NCI-H510A (cell line): ENCODE data around the gene MAP2.

Experiments used
- DNase-seq: peaks from one replicate; lab custom pipeline; 2025; lab: John Stamatoyannopoulos, UW

Gene MAP2

DNA sequence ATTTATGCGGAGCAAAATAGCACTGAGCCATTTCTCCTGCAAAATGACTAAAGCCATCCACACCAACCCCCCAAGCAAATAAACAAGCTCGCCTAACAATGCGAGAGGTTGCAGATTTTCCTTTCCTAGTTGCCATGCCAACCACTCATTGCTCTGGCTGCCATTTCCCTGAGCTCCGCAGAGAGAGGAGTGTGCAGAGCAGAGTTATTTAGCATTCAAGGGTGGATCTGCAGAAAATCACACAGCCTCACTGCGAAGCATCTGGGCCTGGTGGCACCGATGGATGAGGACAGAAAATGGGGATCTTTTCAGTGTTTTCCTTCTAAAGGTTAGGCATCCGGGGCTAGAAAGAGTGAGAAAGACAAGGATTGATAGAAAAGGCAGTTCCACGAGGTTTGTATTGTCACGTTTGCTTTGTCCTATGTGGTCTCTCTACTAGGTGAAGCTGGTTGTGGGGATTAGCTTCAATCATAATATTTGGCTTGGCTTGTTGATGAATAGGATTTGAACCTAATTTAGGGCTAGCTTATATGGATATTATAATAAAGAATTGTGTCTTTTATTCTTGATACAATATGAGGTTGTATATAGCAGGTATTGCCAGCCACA is 237.5 kb downstream of the MAP2 start:
- DNase-seq, result no peak

DNA sequence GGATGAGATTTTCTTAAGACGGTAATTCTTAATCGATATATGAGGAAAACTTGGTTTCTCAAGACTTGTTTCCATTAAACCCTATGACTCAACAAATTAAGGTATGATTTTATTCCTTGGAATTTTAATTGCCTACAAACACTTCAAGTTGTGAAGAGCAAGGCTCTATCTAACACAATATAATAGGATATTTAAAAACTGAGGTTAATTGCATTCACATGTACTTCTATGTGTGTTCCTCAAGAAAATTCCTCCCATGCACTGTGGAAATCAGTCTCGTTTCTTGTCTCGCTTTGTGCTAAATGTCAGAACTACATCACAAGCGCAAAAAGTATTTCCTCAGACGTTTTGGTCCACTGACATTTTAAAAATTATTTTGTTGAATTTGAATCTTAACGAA is 238.2 kb downstream of the MAP2 start:
- DNase-seq, result no peak

DNA sequence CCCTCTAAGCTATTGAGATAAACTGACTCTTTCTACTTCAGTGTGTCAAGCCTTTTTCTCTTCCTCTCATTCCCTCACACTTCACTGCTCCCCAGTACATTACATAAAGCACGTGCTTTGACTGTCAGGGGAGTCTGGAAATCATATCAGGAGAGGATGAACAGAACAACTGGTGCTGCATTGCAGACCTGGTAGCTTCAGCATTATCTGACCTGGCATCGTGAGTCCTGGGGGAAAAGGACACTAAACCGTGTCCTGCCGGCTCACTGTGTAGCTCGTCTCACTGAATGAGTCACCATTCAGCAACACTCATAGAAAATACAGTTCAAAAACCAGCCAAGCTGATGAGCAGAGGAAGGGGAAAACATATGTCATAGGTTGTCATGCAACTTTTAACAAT is 239.3 kb downstream of the MAP2 start:
- DNase-seq, result no peak

DNA sequence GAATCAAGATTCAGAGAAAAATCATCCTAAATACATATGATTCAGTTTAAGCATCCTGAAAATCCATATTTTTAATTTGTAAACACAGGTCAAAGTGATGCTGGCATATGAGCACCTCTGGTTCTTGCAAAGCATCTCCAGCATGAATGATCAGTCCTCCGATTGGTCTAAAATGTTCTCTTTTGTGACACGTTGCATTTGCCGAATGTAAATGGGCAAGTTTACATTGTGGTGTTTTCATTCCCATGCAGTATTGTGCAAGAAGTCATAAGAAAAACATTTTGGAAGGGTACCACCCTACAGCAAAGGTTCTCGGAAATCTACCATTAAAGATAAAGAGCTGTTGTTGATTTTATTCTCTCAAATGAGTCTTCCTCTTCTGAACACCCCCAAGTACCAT is 239.8 kb downstream of the MAP2 start:
- DNase-seq, result no peak

DNA sequence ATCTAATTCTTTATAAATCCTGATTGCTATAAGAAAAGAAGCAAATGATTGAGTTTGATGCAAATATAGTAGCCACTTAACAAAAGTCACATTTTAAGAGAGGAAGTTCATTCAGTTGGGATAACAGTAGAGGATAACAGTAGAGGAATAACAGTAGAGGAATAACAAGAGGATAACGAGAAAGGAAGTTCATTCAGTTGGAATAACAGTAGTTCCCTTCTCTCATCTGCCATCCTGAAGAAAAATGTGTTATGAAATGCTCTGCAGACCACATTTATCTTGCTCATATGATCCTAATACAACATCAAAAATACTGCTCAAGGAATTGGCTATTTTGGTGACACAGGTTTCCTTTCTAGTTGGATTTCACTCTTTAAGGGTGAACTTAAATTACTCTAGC is 242.4 kb downstream of the MAP2 start:
- DNase-seq, result no peak

DNA sequence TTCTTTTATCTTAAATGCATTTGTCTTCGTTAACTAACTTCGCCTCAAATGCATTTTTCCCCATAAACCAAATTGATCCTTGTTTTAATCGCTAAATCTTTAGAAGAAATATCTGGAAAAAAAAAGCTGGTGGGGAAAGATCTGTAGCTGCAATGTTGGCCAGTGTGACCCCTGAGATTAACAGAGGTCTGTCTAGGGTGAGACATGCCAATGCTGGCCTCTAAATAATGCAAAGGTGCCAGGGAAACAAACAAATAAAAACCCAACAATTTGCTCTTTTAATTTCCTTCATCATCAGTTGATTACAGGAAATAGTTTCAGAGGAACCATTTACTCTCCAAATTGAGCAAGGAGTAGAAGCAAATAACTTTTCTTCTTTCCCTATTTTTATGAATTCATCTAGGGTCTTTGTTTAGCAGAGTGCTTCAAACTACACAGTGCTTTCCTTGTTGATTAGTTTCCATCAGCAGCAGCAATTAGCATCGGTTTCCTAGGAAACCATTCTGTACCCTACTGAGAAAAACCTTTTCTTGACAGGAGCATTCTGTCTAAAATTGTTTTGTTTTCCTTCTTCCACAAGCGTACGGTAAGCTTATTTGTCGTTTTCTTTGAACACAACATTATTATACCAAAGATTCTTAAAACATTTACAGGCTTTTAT is 247.3 kb downstream of the MAP2 start:
- no peak for DNase-seq

DNA sequence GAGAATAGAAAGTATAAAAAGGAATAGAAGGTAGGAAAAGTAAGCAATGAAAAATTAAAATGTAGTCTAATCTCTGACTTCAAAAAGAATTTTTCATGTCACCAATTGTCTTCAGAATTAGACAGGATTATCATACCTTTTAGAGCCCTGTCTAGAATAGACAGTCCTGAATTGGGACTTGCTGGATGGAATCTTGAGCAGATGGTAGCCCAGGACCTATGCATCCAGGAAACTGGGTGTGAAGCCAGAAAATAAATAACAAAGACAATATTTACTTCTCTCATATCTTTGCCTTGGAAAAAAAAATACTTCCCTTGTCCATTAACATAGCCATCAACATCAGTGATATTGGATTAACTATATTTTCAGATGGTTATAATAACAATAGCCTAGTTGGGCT is 250.0 kb downstream of the MAP2 start:
- DNase-seq, result no peak

DNA sequence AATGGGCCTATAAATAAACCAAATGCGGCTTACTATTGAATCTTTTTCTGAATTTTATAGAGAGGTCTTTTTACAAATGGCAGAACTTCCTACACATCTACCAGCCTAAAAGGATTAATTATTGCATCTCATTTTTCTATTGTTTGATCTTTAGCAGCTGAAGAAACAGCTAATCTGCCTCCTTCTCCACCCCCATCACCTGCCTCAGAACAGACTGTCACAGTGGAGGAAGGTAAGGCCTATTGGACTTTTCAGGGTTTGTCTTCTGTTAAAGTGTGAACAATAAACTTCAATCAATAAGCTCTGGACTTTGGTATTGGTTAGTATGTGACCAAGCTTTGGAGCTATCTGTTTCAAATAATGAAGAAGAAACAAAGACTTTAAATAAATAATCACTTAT is 256.7 kb downstream of the MAP2 start:
- DNase-seq, result no peak

DNA sequence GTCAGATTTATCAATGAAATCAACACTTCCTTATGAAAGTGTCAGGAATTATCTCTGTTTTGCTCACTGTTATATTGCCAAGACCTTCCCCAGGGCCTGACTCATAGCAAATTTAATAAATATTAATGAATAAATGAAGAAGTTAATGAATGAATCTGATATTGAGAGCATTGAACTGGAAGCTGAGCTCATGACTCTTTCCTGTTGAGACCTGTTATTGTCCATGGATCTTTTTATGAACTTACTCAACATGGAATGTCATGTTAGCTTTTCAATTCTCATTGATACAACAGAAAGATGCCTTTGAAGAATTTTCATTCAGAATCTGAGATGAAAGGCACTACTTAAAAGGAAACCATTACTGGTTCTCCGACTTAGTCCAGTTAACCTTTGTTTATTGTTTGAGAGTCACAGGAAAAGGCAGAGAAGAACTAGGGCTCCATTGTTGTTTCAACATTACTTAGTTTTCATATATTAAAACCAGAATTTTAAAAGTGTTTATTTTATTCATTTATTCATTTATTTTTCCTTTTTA is 257.4 kb downstream of the MAP2 start:
- DNase-seq, result no peak

DNA sequence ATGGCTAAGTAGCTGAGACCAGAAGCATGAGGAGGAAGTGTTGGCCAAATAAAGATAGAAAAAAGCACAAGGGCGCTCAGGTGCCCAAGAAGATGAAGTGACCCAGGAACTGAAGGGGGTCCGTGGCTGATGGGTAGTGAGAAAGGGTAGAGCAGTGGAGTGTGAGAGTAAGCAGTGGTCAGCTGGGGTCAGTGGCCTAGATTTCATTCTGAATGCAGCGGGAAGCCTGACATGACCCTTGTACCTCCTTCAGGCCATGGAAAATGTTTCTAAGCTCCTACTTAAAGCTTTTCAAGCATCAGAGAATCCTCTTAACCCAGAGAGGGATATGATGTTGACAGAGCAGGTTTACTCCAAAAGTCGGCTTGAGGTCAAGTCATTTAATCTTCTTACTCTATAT is 258.8 kb downstream of the MAP2 start:
- DNase-seq, result no peak

DNA sequence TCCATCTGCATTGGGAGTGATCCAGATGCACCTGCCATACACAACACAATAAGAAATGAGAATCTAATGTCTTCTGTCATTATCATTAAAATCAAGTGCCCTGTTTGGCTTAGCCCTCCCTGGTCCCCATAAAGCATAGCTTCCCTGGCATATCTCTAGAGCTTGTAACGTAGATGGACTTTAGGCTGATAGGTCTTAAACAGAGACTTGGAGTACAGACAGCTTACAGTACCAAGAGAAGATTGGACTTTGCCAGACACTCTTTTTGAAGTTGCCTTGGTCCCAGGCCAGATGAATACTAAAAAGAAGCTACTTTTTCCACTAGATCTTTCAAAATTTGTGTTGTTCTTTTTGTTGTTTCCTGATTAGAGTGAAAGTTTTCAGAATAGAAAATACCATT is 261.5 kb downstream of the MAP2 start:
- DNase-seq, result no peak

DNA sequence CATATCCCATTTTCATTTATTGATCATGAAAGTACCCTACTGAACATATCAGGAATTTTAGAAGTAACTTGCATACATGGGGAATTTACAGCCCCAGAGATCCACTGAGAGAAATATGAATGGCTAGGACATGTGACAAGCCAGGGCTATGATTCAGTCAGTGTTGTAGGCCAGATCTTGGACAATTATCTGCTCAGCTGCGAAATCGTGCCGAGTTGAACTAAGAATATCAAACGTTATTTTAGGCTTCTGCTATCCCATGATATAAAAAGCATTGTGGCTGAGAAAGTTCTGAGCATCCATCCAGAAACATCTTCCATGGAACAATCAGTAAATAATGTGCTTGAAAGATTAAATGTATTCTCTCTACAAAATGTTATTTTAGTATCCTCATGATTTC is 262.1 kb downstream of the MAP2 start:
- DNase-seq, result no peak

DNA sequence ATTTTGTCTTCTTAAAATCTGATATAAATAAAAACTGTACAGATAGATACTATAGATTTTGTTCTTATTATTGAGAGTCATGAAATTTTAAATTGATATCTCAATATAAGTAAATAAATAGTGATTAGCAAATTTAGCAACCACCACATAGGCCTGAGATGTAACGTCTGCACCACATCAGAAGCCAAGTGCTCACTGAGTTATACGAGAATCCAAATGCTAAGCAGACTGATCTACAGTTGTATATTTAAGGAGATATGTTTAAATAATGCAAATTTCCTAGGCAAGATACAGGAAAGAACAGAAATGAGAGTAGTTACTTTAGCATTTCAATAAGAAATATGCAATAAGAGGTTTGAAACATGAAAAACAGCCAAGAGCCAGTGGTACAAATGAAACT is 262.6 kb downstream of the MAP2 start:
- DNase-seq, result no peak

DNA sequence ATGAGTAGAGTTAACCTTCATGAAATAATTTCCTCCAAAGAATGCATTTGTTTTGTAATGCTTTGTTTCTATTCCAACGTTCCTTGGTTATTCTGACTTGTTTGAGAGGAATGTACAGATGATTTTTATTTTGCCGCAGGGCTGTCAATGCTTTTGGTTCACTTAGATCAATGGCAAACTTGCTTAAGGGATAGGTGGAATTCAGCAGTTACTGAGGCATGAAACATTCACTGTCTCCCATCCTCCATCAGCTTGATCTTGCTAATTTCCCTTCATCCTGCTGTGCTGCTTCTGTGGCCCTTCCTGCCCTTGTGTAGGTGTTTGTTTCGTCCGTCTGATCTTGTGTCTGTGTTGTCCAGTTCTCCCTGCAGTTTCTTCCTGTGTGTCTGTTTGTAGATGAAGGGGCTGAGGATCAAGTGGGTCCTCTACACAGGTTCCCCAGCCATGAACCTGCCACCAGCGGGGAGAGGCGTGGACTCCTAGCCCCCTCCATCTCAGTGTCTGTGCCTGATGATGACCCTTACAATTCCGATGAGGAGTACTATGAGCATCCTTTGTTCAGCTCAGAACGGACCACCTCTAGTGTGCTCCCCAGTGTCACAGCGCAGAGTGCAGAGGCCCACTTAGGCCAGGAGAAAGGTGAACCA is 263.6 kb downstream of the MAP2 start:
- no peak for DNase-seq

DNA sequence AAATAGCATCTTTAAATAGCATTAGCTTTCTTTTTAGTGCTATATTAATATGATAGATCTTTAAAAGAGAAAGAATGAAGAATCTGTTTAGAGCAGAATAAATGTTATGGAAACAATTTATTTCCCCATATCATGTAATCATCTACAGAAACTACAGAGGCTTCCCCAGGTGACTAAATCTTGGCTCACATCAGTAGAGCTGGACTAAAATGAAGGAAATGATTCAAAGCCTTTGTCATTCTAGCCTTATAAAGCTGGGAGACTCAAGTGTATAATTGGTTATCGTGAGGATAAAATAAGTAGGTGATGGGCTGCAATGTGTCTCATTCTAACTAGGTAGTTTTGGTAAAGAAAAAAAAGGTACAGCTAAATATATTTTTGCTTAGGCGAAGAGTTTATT is 264.5 kb downstream of the MAP2 start:
- DNase-seq, result no peak

DNA sequence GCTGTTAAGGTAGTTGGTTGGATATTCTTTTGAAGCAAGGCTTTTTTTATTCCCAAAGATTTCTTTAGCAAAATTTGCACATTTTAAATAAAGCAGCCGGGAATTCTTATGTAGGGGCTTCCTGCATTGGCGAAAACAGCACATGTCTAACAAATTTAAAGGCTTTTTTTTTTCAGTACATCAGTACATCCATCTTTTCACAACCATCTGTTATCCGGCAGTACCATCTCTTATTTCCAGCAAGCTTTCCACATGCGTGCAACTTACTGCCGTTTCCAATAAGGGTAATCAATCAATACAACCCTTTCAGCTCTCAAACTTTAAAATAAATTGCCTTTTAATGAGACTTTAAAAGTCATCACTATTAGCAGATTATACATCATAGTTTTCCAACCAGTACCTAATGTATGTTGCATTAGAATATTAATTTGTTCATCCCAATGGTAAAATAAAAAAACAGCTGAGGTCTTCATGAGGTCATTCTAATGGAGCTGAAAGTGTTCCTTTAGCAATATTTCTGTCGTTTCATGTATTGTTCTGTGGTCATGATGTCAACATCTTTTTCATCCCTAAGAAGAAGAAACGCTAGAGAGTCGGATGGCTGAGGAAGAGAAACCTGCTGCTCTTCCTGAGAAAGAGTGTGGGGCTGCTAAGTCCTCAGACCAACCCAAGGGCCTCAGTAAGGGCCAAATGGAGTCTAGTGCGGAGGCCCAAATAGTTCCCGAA is 266.3 kb downstream of the MAP2 start:
- no peak for DNase-seq

DNA sequence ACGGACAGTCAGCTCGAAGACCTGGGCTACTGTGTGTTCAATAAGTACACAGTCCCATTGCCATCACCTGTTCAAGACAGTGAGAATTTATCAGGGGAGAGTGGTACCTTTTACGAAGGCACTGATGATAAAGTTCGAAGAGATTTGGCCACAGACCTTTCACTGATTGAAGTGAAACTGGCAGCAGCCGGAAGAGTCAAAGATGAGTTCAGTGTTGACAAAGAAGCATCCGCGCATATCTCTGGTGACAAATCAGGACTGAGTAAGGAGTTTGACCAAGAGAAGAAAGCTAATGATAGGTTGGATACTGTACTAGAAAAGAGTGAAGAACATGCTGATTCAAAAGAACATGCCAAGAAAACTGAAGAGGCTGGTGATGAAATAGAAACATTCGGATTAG is 270.9 kb downstream of the MAP2 start:
- no peak for DNase-seq

DNA sequence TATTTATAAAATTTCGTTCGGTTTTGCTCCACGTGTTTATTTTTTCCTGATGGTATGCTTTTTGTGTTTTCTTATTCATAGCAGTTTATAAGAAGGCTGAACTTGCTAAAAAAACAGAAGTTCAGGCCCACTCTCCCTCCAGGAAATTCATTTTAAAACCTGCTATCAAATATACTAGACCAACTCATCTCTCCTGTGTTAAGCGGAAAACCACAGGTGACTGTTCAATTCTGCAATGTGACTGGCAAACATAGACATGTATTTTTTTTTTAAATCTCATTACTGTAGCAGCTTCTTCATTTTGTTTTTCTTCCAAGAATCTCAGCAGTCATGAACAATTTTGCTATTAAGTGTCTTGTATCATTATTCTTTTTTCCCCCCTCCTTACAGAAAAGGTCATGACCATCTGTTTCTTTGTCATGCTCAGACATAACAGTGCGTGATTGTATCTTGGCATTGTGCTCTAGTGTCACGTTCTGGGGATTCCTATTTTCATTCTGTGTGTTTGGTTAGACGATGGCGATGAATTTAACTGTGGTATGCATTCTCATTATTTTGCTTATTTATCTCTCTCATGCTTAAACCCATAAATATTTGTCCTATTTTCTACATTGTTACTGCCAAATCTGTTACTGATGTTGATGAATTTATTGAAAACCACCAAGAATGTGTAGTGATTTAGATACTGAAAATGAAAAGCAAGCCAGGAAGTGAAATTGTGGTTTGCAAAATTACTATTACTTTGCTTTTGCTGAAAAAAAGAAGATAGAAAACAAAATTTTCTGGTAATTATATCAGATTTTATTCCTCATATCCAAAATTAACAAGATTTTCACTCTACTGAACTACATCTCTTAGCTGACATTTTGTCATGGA is 273.2 kb downstream of the MAP2 start:
- no peak for DNase-seq

DNA sequence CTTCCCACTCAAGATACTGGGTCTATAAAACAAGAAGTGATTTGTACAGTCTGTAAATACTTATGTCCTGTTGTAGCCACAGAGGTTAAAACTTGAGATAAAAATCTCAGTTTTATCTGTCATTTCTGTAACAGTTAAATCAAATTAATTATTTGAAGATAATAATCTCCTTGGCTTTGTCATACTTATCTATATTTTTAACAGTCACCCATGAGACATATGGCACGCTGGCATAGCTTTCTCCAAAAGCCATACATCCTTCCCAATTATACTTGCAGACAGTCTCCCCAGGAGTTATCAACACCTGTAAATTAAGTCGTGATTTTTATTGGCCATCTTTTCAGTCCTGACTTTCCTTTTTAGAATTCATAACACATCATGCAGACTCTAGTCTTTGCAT is 278.9 kb downstream of the MAP2 start:
- no peak for DNase-seq

DNA sequence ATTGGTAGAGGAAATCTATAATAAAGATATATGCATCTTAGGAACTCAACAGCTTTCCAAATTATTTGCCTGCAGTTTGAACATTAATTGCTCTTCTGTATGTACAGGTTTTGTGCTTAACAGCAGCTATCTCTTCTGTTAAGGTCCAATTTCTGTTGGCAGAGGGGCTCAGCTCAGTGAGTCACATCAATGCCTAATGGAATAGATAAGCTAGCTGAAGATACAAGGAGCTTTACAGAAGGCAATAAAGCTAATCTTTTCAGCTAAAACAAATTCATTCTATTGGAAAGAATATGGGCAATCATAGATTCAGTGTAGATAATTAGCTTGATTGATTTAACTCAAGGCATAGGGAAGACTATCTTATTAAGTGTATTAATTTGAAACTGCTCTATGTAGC is 289.4 kb downstream of the MAP2 start:
- no peak for DNase-seq

DNA sequence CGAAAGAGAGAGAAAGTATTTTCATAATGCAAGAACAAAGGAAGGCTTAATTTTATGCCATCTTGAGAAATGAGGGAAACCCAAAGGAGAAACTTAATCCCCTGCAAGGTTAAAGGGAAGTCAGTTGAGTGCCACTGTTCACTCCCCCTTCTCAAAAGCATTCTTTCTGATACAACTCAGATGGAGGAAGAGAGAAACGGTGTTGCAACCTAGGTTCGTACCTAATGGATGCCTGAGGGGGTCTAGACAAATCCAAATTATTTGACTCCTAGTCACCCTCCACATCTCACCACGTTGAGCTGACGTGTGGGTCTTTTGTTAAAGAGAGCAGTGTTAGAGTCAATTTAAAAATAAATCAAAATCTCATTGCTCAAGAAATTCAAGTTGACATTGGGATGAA is 295.2 kb downstream of the MAP2 start:
- DNase-seq, result no peak

DNA sequence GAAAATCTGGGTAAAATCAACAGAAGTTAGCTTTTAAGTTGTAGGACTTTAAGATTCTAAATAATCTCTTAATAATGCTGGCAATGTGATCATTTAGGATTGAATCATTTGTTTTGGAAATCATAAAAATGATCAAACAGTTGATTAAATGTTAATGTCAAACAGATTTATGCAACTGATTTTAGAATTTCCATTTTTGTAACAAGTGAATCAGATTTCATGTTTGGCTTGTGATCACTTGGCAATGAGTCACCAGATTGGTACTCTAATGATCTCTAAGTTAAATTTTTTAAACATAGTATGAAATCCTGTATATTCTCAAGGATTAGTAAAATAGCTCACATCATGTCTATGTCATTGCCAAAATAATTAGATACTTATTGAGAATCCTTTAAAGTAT is 297.6 kb downstream of the MAP2 start:
- no peak for DNase-seq
